ENCODE measurements around the gene ADCY2.

The ADCY2 gene

GRCh38 chr5:7808998-7809397 is 413.1 kb downstream of the ADCY2 start:
- TF ChIP-seq CTCF (IDR thresholded peaks at IDR 0.05; ENCODE audit: low read depth, low read length, missing control alignments), result no peak
- H3K4me3 ChIP-seq (ENCODE audit: low read depth, low read length), result no peak overlapping the region
- DNase-seq (ENCODE audit: low read depth), result no peak

- TF ChIP-seq CTCF (IDR thresholded peaks at IDR 0.05; ENCODE audit: low read depth, low read length, missing control alignments), result no peak
- DNase-seq (ENCODE audit: low read depth), result no peak
- no peak overlapping the region for H3K4me3 ChIP-seq (ENCODE audit: low read depth, low read length)
These were observed 415.8 kb downstream of the ADCY2 start for GRCh38 chr5:7811715-7812114.

- H3K4me3 ChIP-seq (ENCODE audit: low read depth, low read length), result no peak overlapping the region
- DNase-seq (ENCODE audit: low read depth), result no peak
- no peak for TF ChIP-seq CTCF (IDR thresholded peaks at IDR 0.05; ENCODE audit: low read depth, low read length, missing control alignments)
These were observed 417.1 kb downstream of the ADCY2 start for GRCh38 chr5:7813007-7813406.

GRCh38 chr5:7813576-7813975 is 417.6 kb downstream of the ADCY2 start:
- no peak for TF ChIP-seq CTCF (IDR thresholded peaks at IDR 0.05; ENCODE audit: low read depth, low read length, missing control alignments)
- no peak for DNase-seq (ENCODE audit: low read depth)
- H3K4me3 ChIP-seq (ENCODE audit: low read depth, low read length), result no peak overlapping the region

- no peak overlapping the region for H3K4me3 ChIP-seq (ENCODE audit: low read depth, low read length)
- DNase-seq (ENCODE audit: low read depth), result no peak
- TF ChIP-seq CTCF (IDR thresholded peaks at IDR 0.05; ENCODE audit: low read depth, low read length, missing control alignments), result no peak
These were observed 418.9 kb downstream of the ADCY2 start for GRCh38 chr5:7814816-7815215.

GRCh38 chr5:7815892-7816534 is 420.1 kb downstream of the ADCY2 start:
- DNase-seq (ENCODE audit: low read depth), result no peak

More at GRCh38 chr5:7815892-7816534, 420.1 kb downstream of the ADCY2 start:
- no peak overlapping the region for H3K4me3 ChIP-seq (ENCODE audit: low read depth, low read length)
- TF ChIP-seq CTCF (IDR thresholded peaks at IDR 0.05; ENCODE audit: low read depth, low read length, missing control alignments), result peak; percentile 97

Data from GM12864 (cell line).